Calu3 (cell line): ENCODE measurements around the gene MRPS33. TPM values are rescaled to one million over a fixed set of nuclear protein-coding genes. Genes with fewer than 3 reads are reported as not detected.
"Not testable (repeated sequence)": the region's sequence is repeated elsewhere in the genome, so short reads cannot be mapped to it uniquely, and the experiment has no call there.

Source experiments
- BruUV-seq: library from RNA; stranded (reverse); fragments of 400-500 nt; replicated peaks from 2 replicates; lab custom pipeline; 2021; lab: Mats Ljungman, UMichigan
- CTCF ChIA-PET: fragments of 300-600 bp; sonication (Branson Sonifier 250); formaldehyde crosslinking; loops from one replicate; lab custom pipeline; 2022; ENCODE audit warnings: antibody characterized with exemption; lab: Charles Lee
- DNase-seq: peaks from one replicate; pipeline ENCODE4 v3.0.0; 2022
- H3K27ac Mint-ChIP-seq: one replicate; pipeline ENCODE4 v1.8.0; 2022; ENCODE audit warnings: mixed read lengths; ENCODE audit not compliant: unreplicated experiment
- H3K27me3 Mint-ChIP-seq: one replicate; pipeline ENCODE4 v1.8.0; 2022; ENCODE audit warnings: mixed read lengths; ENCODE audit not compliant: unreplicated experiment
- H3K36me3 Mint-ChIP-seq: one replicate; pipeline ENCODE4 v1.8.0; 2022; ENCODE audit warnings: mild to moderate bottlenecking, moderate library complexity, mixed read lengths; ENCODE audit not compliant: insufficient read depth, unreplicated experiment
- H3K4me1 Mint-ChIP-seq: one replicate; pipeline ENCODE4 v1.8.0; 2022; ENCODE audit warnings: mild to moderate bottlenecking, low read depth, mixed read lengths; ENCODE audit not compliant: unreplicated experiment
- H3K4me3 Mint-ChIP-seq: one replicate; pipeline ENCODE4 v1.8.0; 2022; ENCODE audit warnings: mild to moderate bottlenecking, low read depth, moderate library complexity, mixed read lengths; ENCODE audit not compliant: unreplicated experiment
- H3K9me3 Mint-ChIP-seq: one replicate; pipeline ENCODE4 v1.8.0; 2022; ENCODE audit warnings: low read depth, mixed read lengths; ENCODE audit not compliant: unreplicated experiment
- CTCF ChIP-seq: fragments of 200-600 bp; IDR thresholded peaks from one replicate; pipeline ENCODE4 v1.8.0; 2022; ENCODE audit warnings: antibody characterized with exemption; ENCODE audit not compliant: unreplicated experiment
- intact Hi-C: fragments of 100-400 bp; cut with micrococcal nuclease; formaldehyde crosslinking; loops from one replicate; pipeline ENCODE4 v1.10.0; 2022; ENCODE audit not compliant: unreplicated experiment
- total RNA-seq: library from RNA; stranded (reverse); gene quantifications from 2 replicates; pipeline ENCODE4 v1.2.3, GENCODE V29; 2022

MRPS33 gene
- total RNA-seq, 1 experiment from 2014 or later: 54.6 TPM

DNA sequence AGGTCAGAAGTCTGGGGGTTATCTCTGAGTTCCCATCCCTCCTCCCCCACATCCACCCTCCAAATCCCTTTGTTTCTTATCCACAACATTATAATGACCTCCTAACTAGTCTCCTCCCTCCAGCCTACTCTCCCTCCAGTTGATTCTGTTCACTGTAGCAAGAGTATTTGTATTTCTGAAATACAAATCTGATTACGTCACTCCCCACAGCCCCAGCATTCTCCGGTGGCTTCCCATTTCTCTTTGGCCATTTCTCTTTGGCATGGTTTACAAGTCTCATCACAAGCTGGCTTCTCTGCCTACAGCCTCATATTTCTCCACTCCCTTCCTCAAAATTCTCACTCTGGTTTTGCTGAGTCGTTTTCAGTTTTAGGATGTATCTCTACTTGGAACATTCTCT, 24.6 kb upstream of the MRPS33 start:
- TF ChIP-seq CTCF: no peak
- Mint-ChIP-seq H3K27ac (no peak overlapping the region), H3K9me3 (peaks cover 3% of the 10 kb centered on the region), H3K4me1 (no peaks in the 10 kb centered on the region), H3K27me3 (no peaks in the 10 kb centered on the region), H3K36me3 (no peaks in the 10 kb centered on the region), H3K4me3 (no peak overlapping the region)
- intact Hi-C loops: no loop called here
- CTCF ChIA-PET: no interaction called here
- BruUV-seq: no TSS peak
- no peak for DNase-seq

DNA sequence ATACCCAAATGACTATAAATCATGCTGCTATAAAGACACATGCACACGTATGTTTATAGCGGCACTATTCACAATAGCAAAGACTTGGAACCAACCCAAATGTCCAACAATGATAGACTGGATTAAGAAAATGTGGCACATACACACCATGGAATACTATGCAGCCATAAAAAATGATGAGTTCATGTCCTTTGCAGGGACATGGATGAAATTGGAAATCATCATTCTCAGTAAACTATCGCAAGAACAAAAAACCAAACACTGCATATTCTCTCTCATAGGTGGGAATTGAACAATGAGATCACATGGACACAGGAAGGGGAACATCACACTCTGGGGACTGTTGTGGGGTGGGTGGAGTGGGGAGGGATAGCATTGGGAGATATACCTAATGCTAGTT, 23.3 kb upstream of the MRPS33 start:
- DNase-seq, BruUV-seq, H3K4me3 Mint-ChIP-seq, CTCF ChIA-PET, H3K27me3 Mint-ChIP-seq, H3K27ac Mint-ChIP-seq, intact Hi-C loops, H3K4me1 Mint-ChIP-seq, H3K9me3 Mint-ChIP-seq, H3K36me3 Mint-ChIP-seq: not testable (repeated sequence)

GRCh38 chr7:141032539-141033323, 18.0 kb upstream of the MRPS33 start:
- DNase-seq, H3K4me3 Mint-ChIP-seq, CTCF ChIA-PET, BruUV-seq, H3K9me3 Mint-ChIP-seq, intact Hi-C loops, H3K4me1 Mint-ChIP-seq, H3K27me3 Mint-ChIP-seq, H3K36me3 Mint-ChIP-seq, H3K27ac Mint-ChIP-seq: not testable (repeated sequence)

- no peak for DNase-seq
- peaks cover 3% of the 10 kb centered on the region for H3K9me3 Mint-ChIP-seq
- intact Hi-C loops: no loop called here
- H3K27ac Mint-ChIP-seq: no peak overlapping the region
- H3K36me3 Mint-ChIP-seq: no peaks in the 10 kb centered on the region
- no peaks in the 10 kb centered on the region for H3K4me1 Mint-ChIP-seq
- no peaks in the 10 kb centered on the region for H3K27me3 Mint-ChIP-seq
- CTCF ChIA-PET: no interaction called here
- no TSS peak for BruUV-seq
- TF ChIP-seq CTCF: no peak
- no peak overlapping the region for H3K4me3 Mint-ChIP-seq
Observed at GRCh38 chr7:141028767-141029166, 14.0 kb upstream of the MRPS33 start.

GRCh38 chr7:141027043-141027442, 12.3 kb upstream of the MRPS33 start:
- H3K4me1 Mint-ChIP-seq: no peaks in the 10 kb centered on the region
- no peaks in the 10 kb centered on the region for H3K36me3 Mint-ChIP-seq
- H3K9me3 Mint-ChIP-seq: peaks cover 3% of the 10 kb centered on the region
- intact Hi-C loops: no loop called here
- no peak for DNase-seq
- no peak overlapping the region for H3K27ac Mint-ChIP-seq
- no TSS peak for BruUV-seq
- H3K27me3 Mint-ChIP-seq: no peaks in the 10 kb centered on the region
- no peak for TF ChIP-seq CTCF
- CTCF ChIA-PET: interaction anchor here (0.7 kb wide), 1 partner anchor 125 kb away, joined by 5 read pairs; no protein-coding TSS in a partner anchor
- H3K4me3 Mint-ChIP-seq: no peak overlapping the region
